Measurements from ENCODE around the gene DDHD1. TPM values are rescaled to one million over a fixed set of nuclear protein-coding genes. Genes with fewer than 3 reads are reported as not detected.
"Not testable (repeated sequence)": the region's sequence is repeated elsewhere in the genome, so short reads cannot be mapped to it uniquely, and the experiment has no call there.

Gene DDHD1
- total and polyA plus RNA-seq, 2 experiments from 2014 or later = 11.2 to 28.9 TPM

- not testable (repeated sequence) for H3K36me3 ChIP-seq (ENCODE audit: insufficient read depth); H3K4me1 Mint-ChIP-seq; H3K36me3 Mint-ChIP-seq (ENCODE audit: low read depth); H3K9me2 ChIP-seq (ENCODE audit: insufficient read depth); H3K27ac ChIP-seq (ENCODE audit: low read depth); H2AFZ ChIP-seq; H3F3A ChIP-seq (replicated peaks; ENCODE audit: low read depth); H3K9me3 Mint-ChIP-seq; H4K20me1 ChIP-seq (replicated peaks; ENCODE audit: insufficient read depth); H3K27me3 Mint-ChIP-seq (ENCODE audit: insufficient read depth, low read depth, poor library complexity); H3K4me3 ChIP-seq; H3K4me1 ChIP-seq (ENCODE audit: insufficient read depth); H3K27ac Mint-ChIP-seq; DNase-seq (ENCODE audit: low spot score); H3K4me3 Mint-ChIP-seq; H3K4me2 ChIP-seq; H3K27me3 ChIP-seq (ENCODE audit: insufficient read depth); ATAC-seq
- peaks cover 42% of the 10 kb centered on the region for H3K79me2 ChIP-seq (replicated peaks; ENCODE audit: insufficient read depth)
Measured at GRCh38 chr14:53130491-53130890, 22.6 kb downstream of the DDHD1 start.

GRCh38 chr14:53128303-53129028 lies 24.7 kb downstream of the DDHD1 start:
- no peaks in the 10 kb centered on the region for H3K36me3 ChIP-seq (ENCODE audit: insufficient read depth)
- H3K79me2 ChIP-seq (replicated peaks; ENCODE audit: insufficient read depth) = peaks cover 32% of the 10 kb centered on the region; the same call in 1 of the 2 replicates
- H3K9me2 ChIP-seq (ENCODE audit: insufficient read depth) = no peaks in the 10 kb centered on the region; the same call in 1 of the 2 replicates
- no peaks in the 10 kb centered on the region for H3K27me3 ChIP-seq (ENCODE audit: insufficient read depth)
- DNase-seq (ENCODE audit: low spot score) (no peak), ATAC-seq (no peak)
- H2AFZ ChIP-seq = no peak overlapping the region
- H3F3A ChIP-seq (replicated peaks; ENCODE audit: low read depth) = no peaks in the 10 kb centered on the region
- no peak overlapping the region for H3K27ac Mint-ChIP-seq
- no peak overlapping the region for H3K4me2 ChIP-seq
- no peaks in the 10 kb centered on the region for H4K20me1 ChIP-seq (replicated peaks; ENCODE audit: insufficient read depth)
- H3K4me3 Mint-ChIP-seq = no peak overlapping the region
- no peak overlapping the region for H3K27ac ChIP-seq (ENCODE audit: low read depth)
- peaks cover 4% of the 10 kb centered on the region for H3K27me3 Mint-ChIP-seq (ENCODE audit: insufficient read depth, low read depth, poor library complexity)
- H3K4me1 ChIP-seq (ENCODE audit: insufficient read depth) = no peaks in the 10 kb centered on the region
- H3K4me1 Mint-ChIP-seq = no peaks in the 10 kb centered on the region
- no peaks in the 10 kb centered on the region; the same call in 2 of the 3 replicates for H3K9me3 Mint-ChIP-seq
- TF ChIP-seq CREB1 (CRISPR knock-in tag; IDR thresholded peaks at IDR 0.05; ENCODE audit: low read depth) (no peak), EZH2phosphoT487 (IDR thresholded peaks at IDR 0.05; ENCODE audit: unreplicated experiment) (no peak), ZNF114 (CRISPR knock-in tag; IDR thresholded peaks at IDR 0.05) (no peak), EZH2 (IDR thresholded peaks at IDR 0.05; ENCODE audit: low read depth, unreplicated experiment) (no peak), ETS1 (IDR thresholded peaks at IDR 0.05) (no peak), JUNB (IDR thresholded peaks at IDR 0.05; ENCODE audit: unreplicated experiment) (no peak), POLR2AphosphoS5 (IDR thresholded peaks at IDR 0.05; ENCODE audit: low read depth) (no peak)
- H3K36me3 Mint-ChIP-seq (ENCODE audit: low read depth) = no peaks in the 10 kb centered on the region
- H3K4me3 ChIP-seq = no peak overlapping the region

GRCh38 chr14:53127832-53128231 lies 25.3 kb downstream of the DDHD1 start:
- Histone ChIP-seq H3K4me3 (no peak overlapping the region), H4K20me1 (replicated peaks; ENCODE audit: insufficient read depth) (no peaks in the 10 kb centered on the region), H3K27ac (ENCODE audit: low read depth) (no peak overlapping the region), H3K36me3 (ENCODE audit: insufficient read depth) (no peaks in the 10 kb centered on the region), H3K4me2 (no peak overlapping the region), H3K27me3 (ENCODE audit: insufficient read depth) (no peaks in the 10 kb centered on the region), H3K9me2 (ENCODE audit: insufficient read depth) (no peaks in the 10 kb centered on the region; the same call in 1 of the 2 replicates), H3F3A (replicated peaks; ENCODE audit: low read depth) (no peaks in the 10 kb centered on the region), H2AFZ (no peak overlapping the region), H3K79me2 (replicated peaks; ENCODE audit: insufficient read depth) (peaks cover 36% of the 10 kb centered on the region; the same call in 1 of the 2 replicates), H3K4me1 (ENCODE audit: insufficient read depth) (no peaks in the 10 kb centered on the region)
- no peak for DNase-seq (ENCODE audit: low spot score)
- no peak overlapping the region for H3K27ac Mint-ChIP-seq
- H3K9me3 Mint-ChIP-seq = no peaks in the 10 kb centered on the region; the same call in 2 of the 3 replicates
- H3K4me1 Mint-ChIP-seq = no peaks in the 10 kb centered on the region
- H3K27me3 Mint-ChIP-seq (ENCODE audit: insufficient read depth, low read depth, poor library complexity) = peaks cover 4% of the 10 kb centered on the region
- no peak for ATAC-seq
- H3K4me3 Mint-ChIP-seq = no peak overlapping the region
- no peaks in the 10 kb centered on the region for H3K36me3 Mint-ChIP-seq (ENCODE audit: low read depth)
- TF ChIP-seq STAT1 (IDR thresholded peaks at IDR 0.05; ENCODE audit: unreplicated experiment) = no peak
- no peak for TF ChIP-seq EZH2phosphoT487 (IDR thresholded peaks at IDR 0.05; ENCODE audit: unreplicated experiment)
- no peak for TF ChIP-seq NANOG (IDR thresholded peaks at IDR 0.05; ENCODE audit: borderline replicate concordance)
- TF ChIP-seq ZNF462 (CRISPR knock-in tag; IDR thresholded peaks at IDR 0.05) = no peak

Measured in GM23338 (cell line).